H1 (cell line): ENCODE data around the gene DOCK10. TPM values are rescaled to one million over a fixed set of nuclear protein-coding genes. Genes with fewer than 3 reads are reported as not detected.

Source experiments
- CTCF ChIA-PET: fragments of 300-600 bp; sonication (Branson Sonifier 250); formaldehyde crosslinking; loops from one replicate; lab custom pipeline; 2021; ENCODE audit not compliant: partially characterized antibody; lab: Charles Lee
- POLR2A ChIA-PET: fragments of 300-600 bp; sonication (Branson Sonifier 250); formaldehyde crosslinking; loops from one replicate; lab custom pipeline; 2021; ENCODE audit warnings: inconsistent platforms; ENCODE audit not compliant: partially characterized antibody; lab: Charles Lee
- DNase-seq, 2 experiments: peaks; one replicate each; pipeline versions ENCODE4 v3.0.0 to v3.0.0-alpha.2; 2010 to 2022; ENCODE audit warnings: low spot score in 2 of 2, low read depth in 1 of 2, mixed read lengths in 1 of 2
- FAIRE-seq: peaks from 2 replicates; lab custom pipeline; 2011; peaks lifted over from hg19 to GRCh38; lab: Jason Lieb, UNC
- H2AFZ ChIP-seq: 2 replicates; pipeline ENCODE4 v1.8.1; 2012; ENCODE audit warnings: low read length, inconsistent platforms
- H2AK5ac ChIP-seq: 2 replicates; pipeline ENCODE4 v1.6.1; 2013; ENCODE audit warnings: low read depth, low read length
- H2BK120ac ChIP-seq: replicated peaks from 2 replicates; pipeline ENCODE3; 2013; ENCODE audit warnings: low read depth, low read length, inconsistent platforms
- H2BK12ac ChIP-seq: 2 replicates; pipeline ENCODE4 v1.6.1; 2013; ENCODE audit warnings: low read depth, low read length
- H2BK15ac ChIP-seq: 2 replicates; pipeline ENCODE4 v1.6.1; 2013; ENCODE audit warnings: low read length
- H2BK20ac ChIP-seq: 2 replicates; pipeline ENCODE4 v1.6.1; 2013; ENCODE audit warnings: low read length
- H2BK5ac ChIP-seq: 2 replicates; pipeline ENCODE4 v1.6.1; 2013; ENCODE audit warnings: low read depth, low read length
- H3K14ac ChIP-seq: 2 replicates; pipeline ENCODE4 v1.6.1; 2013; ENCODE audit warnings: inconsistent platforms; ENCODE audit not compliant: insufficient read length
- H3K18ac ChIP-seq: 2 replicates; pipeline ENCODE4 v1.6.1; 2013; ENCODE audit warnings: low read length; ENCODE audit errors: extremely low read depth
- H3K23ac ChIP-seq: 2 replicates; pipeline ENCODE4 v1.6.1; 2013; ENCODE audit warnings: inconsistent platforms; ENCODE audit not compliant: insufficient read length
- H3K23me2 ChIP-seq: 2 replicates; pipeline ENCODE4 v1.6.1; 2013; ENCODE audit warnings: low read depth, low read length
- H3K27ac ChIP-seq: 2 replicates; pipeline ENCODE4 v1.6.1; 2011; ENCODE audit warnings: low read depth, low read length, inconsistent platforms
- H3K27me3 ChIP-seq, 4 experiments: replicated peaks in 1 of 4; 1 replicate in 1 of 4; 2 replicates in 3 of 4; pipeline versions ENCODE4 v1.6.1 to v1.8.1; 2011 to 2013; ENCODE audit warnings: low read length in 3 of 4, mild to moderate bottlenecking in 3 of 4, inconsistent platforms in 2 of 4, mixed read lengths in 2 of 4, moderate library complexity in 1 of 4; ENCODE audit not compliant: control insufficient read depth in 3 of 4, insufficient read depth in 3 of 4; ENCODE audit errors: extremely low read depth in 1 of 4
- H3K36me3 ChIP-seq, 4 experiments: 2 replicates each; pipeline versions ENCODE4 v1.6.1 to v1.8.1; 2011 to 2013; ENCODE audit warnings: mild to moderate bottlenecking in 4 of 4, low read length in 3 of 4, moderate library complexity in 2 of 4, control low read depth in 1 of 4, inconsistent platforms in 1 of 4; ENCODE audit not compliant: insufficient read depth in 4 of 4, control insufficient read depth in 2 of 4
- H3K4ac ChIP-seq: replicated peaks from 2 replicates; pipeline ENCODE3; 2013; ENCODE audit warnings: low read length, low read depth, mixed read lengths, inconsistent platforms; ENCODE audit not compliant: insufficient read length
- H3K4me1 ChIP-seq, 4 experiments: replicated peaks in 1 of 4; 1 replicate in 1 of 4; 2 replicates in 3 of 4; pipeline versions ENCODE4 v1.6.1 to v1.8.1; 2011 to 2013; ENCODE audit warnings: low read length in 3 of 4, inconsistent platforms in 2 of 4, mixed read lengths in 1 of 4; ENCODE audit not compliant: insufficient read depth in 4 of 4, control insufficient read depth in 3 of 4
- H3K4me2 ChIP-seq, 2 experiments: 2 replicates each; pipeline versions ENCODE4 v1.6.1 to v1.8.1; 2011 to 2013; ENCODE audit warnings: low read depth in 2 of 2, low read length in 2 of 2, control low read depth in 1 of 2, inconsistent platforms in 1 of 2, mild to moderate bottlenecking in 1 of 2; ENCODE audit not compliant: insufficient read depth in 1 of 2
- H3K4me3 ChIP-seq, 4 experiments: fragments of 200-600, 300-600 bp in 1 of 4; sonication (generic), shearing (Covaris generic), sonication (Bioruptor Twin) in 1 of 4; 2 replicates each; pipeline versions ENCODE4 v1.5.1 to v1.8.1; 2011 to 2016; ENCODE audit warnings: low read length in 4 of 4, low read depth in 3 of 4, control low read depth in 2 of 4, inconsistent platforms in 2 of 4, mild to moderate bottlenecking in 2 of 4, mixed read lengths in 1 of 4, moderate library complexity in 1 of 4; ENCODE audit not compliant: insufficient read depth in 2 of 4; ENCODE audit errors: extremely low read depth in 1 of 4
- H3K56ac ChIP-seq: replicated peaks from 2 replicates; pipeline ENCODE3; 2013; ENCODE audit warnings: low read depth, mild to moderate bottlenecking, mixed read lengths, low read length, inconsistent platforms; ENCODE audit not compliant: insufficient read length
- H3K79me1 ChIP-seq: 2 replicates; pipeline ENCODE4 v1.6.1; 2013; ENCODE audit warnings: low read depth, low read length, control low read depth
- H3K79me2 ChIP-seq, 2 experiments: 2 replicates each; pipeline versions ENCODE4 v1.6.1 to v1.8.1; 2012 to 2013; ENCODE audit warnings: low read length in 2 of 2, mild to moderate bottlenecking in 2 of 2, inconsistent platforms in 1 of 2; ENCODE audit not compliant: insufficient read depth in 2 of 2, control insufficient read depth in 1 of 2
- H3K9ac ChIP-seq, 4 experiments: replicated peaks in 1 of 4; 1 replicate in 1 of 4; 2 replicates in 3 of 4; pipeline versions ENCODE4 v1.6.1 to v1.8.1; 2011 to 2013; ENCODE audit warnings: low read depth in 3 of 4, low read length in 3 of 4, control low read depth in 2 of 4, mild to moderate bottlenecking in 2 of 4, moderate library complexity in 2 of 4, inconsistent platforms in 1 of 4; ENCODE audit errors: extremely low read depth in 1 of 4
- H3K9me3 ChIP-seq, 2 experiments: 2 replicates each; pipeline versions ENCODE4 v1.6.1 to v1.8.1; 2012 to 2013; ENCODE audit warnings: mild to moderate bottlenecking in 2 of 2, moderate library complexity in 2 of 2, control low read depth in 1 of 2, inconsistent platforms in 1 of 2, low read depth in 1 of 2, low read length in 1 of 2, mixed read lengths in 1 of 2; ENCODE audit not compliant: insufficient read depth in 2 of 2
- H4K20me1 ChIP-seq, 2 experiments: replicated peaks in 1 of 2; 2 replicates each; pipeline versions ENCODE3 to v1.8.1; 2011 to 2013; ENCODE audit warnings: inconsistent platforms in 2 of 2, low read length in 2 of 2, mild to moderate bottlenecking in 1 of 2; ENCODE audit not compliant: insufficient read depth in 2 of 2, control insufficient read depth in 1 of 2
- H4K5ac ChIP-seq: 2 replicates; pipeline ENCODE4 v1.6.1; 2013; ENCODE audit warnings: low read length, low read depth, mixed read lengths, inconsistent platforms; ENCODE audit not compliant: insufficient read length
- H4K8ac ChIP-seq: 2 replicates; pipeline ENCODE4 v1.8.0; 2013; ENCODE audit warnings: mild to moderate bottlenecking, moderate library complexity, low read length, inconsistent platforms; ENCODE audit not compliant: insufficient read depth; ENCODE audit errors: extremely low read depth
- H4K91ac ChIP-seq: replicated peaks from 2 replicates; pipeline ENCODE3; 2013; ENCODE audit warnings: low read length, mixed read lengths, inconsistent platforms; ENCODE audit not compliant: insufficient read length
- ASH2L ChIP-seq: fragments of 200-600, 300-600 bp; sonication (generic); IDR thresholded peaks from one replicate; pipeline ENCODE4 v1.7.1; 2017; ENCODE audit warnings: low read length
- ATF3 ChIP-seq: IDR thresholded peaks from 2 replicates; pipeline ENCODE4 v1.6.1; 2011; ENCODE audit warnings: low read depth, mild to moderate bottlenecking, low read length; ENCODE audit not compliant: insufficient read depth
- BACH1 ChIP-seq: IDR thresholded peaks from 2 replicates; pipeline ENCODE4 v1.6.1; 2012; ENCODE audit warnings: low read length, improper control_type of control experiment
- CBX5 ChIP-seq: fragments of 300-800, 300-1000 bp; sonication (generic); IDR thresholded peaks from 2 replicates; pipeline ENCODE4 v1.7.1; 2016; ENCODE audit warnings: antibody characterized with exemption, low read length, low read depth
- CHD2 ChIP-seq: IDR thresholded peaks from 2 replicates; pipeline ENCODE4 v1.6.1; 2012; ENCODE audit warnings: low read length, improper control_type of control experiment
- CREB1 ChIP-seq: IDR thresholded peaks from 2 replicates; pipeline ENCODE4 v1.6.1; 2012; ENCODE audit warnings: inconsistent platforms
- EGR1 ChIP-seq: IDR thresholded peaks from 2 replicates; pipeline ENCODE4 v1.6.1; 2011; ENCODE audit warnings: low read depth, low read length, borderline replicate concordance
- JUND ChIP-seq: IDR thresholded peaks from 2 replicates; pipeline ENCODE4 v1.6.1; 2011; ENCODE audit warnings: mild to moderate bottlenecking, improper control_type of control experiment, low read length
- NANOG ChIP-seq: IDR thresholded peaks from 2 replicates; pipeline ENCODE4 v1.6.1; 2011; ENCODE audit warnings: low read length, low read depth, mild to moderate bottlenecking, inconsistent platforms; ENCODE audit not compliant: insufficient read depth, poor library complexity, severe bottlenecking
- NRF1 ChIP-seq: IDR thresholded peaks from 2 replicates; pipeline ENCODE4 v1.6.1; 2011; ENCODE audit warnings: mild to moderate bottlenecking, low read depth, low read length, improper control_type of control experiment
- PHF8 ChIP-seq: fragments of 200-600 bp; sonication (generic); conservative IDR thresholded peaks from 2 replicates; pipeline ENCODE4 v1.7.1; 2012; ENCODE audit warnings: low read depth, mild to moderate bottlenecking, inconsistent platforms, low read length, moderate library complexity
- SAP30 ChIP-seq: fragments of 300-600 bp; sonication (generic); IDR thresholded peaks from 2 replicates; pipeline ENCODE4 v1.7.1; 2012; ENCODE audit warnings: low read length, moderate library complexity, mild to moderate bottlenecking, inconsistent platforms; ENCODE audit not compliant: insufficient read depth, insufficient replicate concordance
- TCF12 ChIP-seq: IDR thresholded peaks from 2 replicates; pipeline ENCODE4 v1.6.1; 2011; ENCODE audit warnings: low read depth, mild to moderate bottlenecking, low read length
- USF2 ChIP-seq: IDR thresholded peaks from 2 replicates; pipeline ENCODE4 v1.6.1; 2011; ENCODE audit warnings: low read length, improper control_type of control experiment
- WGBS, 2 experiments: shearing (Covaris generic) in 1 of 2; methylation state at CpG; one replicate each; pipeline versions ENCODE4 v1.1.6 to v1.1.7; 2013 to 2015; ENCODE audit warnings: low lambda C conversion rate in 2 of 2, mixed read lengths in 2 of 2, inconsistent platforms in 1 of 2, low coverage in 1 of 2, missing lambda C conversion rate in 1 of 2; ENCODE audit not compliant: insufficient replicate concordance in 2 of 2, insufficient coverage in 1 of 2, insufficient read length in 1 of 2; ENCODE audit errors: extremely low coverage in 1 of 2, missing lambda C conversion rate in 1 of 2; 5-methylcytosine and 5-hydroxymethylcytosine counted together
- polyA plus RNA-seq, 7 experiments: library from polyadenylated mRNA; depleted of rRNA in 3 of 7; stranded (reverse) in 5 of 7; unstranded in 2 of 7; fragments of >200 nt in 5 of 7; fragments of 200-250 nt in 2 of 7; gene quantifications; 1 replicate in 5 of 7; 2 replicates in 1 of 7; 4 replicates in 1 of 7; pipeline versions ENCODE4 v1.2.1 to v1.2.3, GENCODE V29; 2011 to 2013; ENCODE audit warnings: missing spikeins in 2 of 7, mixed read lengths in 2 of 7
- total RNA-seq: library from RNA; stranded (reverse); fragmentation: NEBNext Ultra II Directional; extraction: Animal tissue kit (Norgen Biotek cat#: 25700); gene quantifications from 2 replicates; pipeline ENCODE4 v1.2.1, GENCODE V29; 2021

The DOCK10 gene
- total and polyA plus RNA-seq, 2 of the 8 experiments (the other 6 are each of a cell fraction or from before 2014, with no cell fraction given): 0.33 to 1.6 TPM

GRCh38 chr2:224780106-224780505 lies 262.2 kb downstream of the DOCK10 start:
- DNase-seq (no peak), FAIRE-seq (no peak)
- Histone ChIP-seq H2BK20ac (no peak overlapping the region), H3K18ac (no peak overlapping the region), H3K4me2 (no peak overlapping the region), H3K4me1 (no peaks in the 10 kb centered on the region), H2BK120ac (no peak overlapping the region), H3K23ac (no peak overlapping the region), H3K9me3 (no peaks in the 10 kb centered on the region), H2BK15ac (no peak overlapping the region), H3K79me2 (no peaks in the 10 kb centered on the region), H2AK5ac (no peak overlapping the region), H3K23me2 (no peaks in the 10 kb centered on the region), H3K79me1 (no peaks in the 10 kb centered on the region), H3K56ac (no peak overlapping the region), H3K9ac (no peak overlapping the region), H4K20me1 (no peaks in the 10 kb centered on the region), H3K14ac (no peak overlapping the region), H3K27ac (no peak overlapping the region), H4K91ac (no peak overlapping the region), H4K5ac (no peak overlapping the region), H3K27me3 (no peaks in the 10 kb centered on the region), H3K4ac (no peak overlapping the region), H2BK12ac (no peak overlapping the region), H3K4me3 (no peak overlapping the region), H4K8ac (no peak overlapping the region), H2AFZ (no peak overlapping the region), H3K36me3 (no peaks in the 10 kb centered on the region), H2BK5ac (no peak overlapping the region)
- 78% methylated on average over 2 of the region's 2 CpGs; no CpG with 5 or more reads in 1 of the 2 experiments for WGBS, 2 experiments
- POLR2A ChIA-PET: no interaction called here
- CTCF ChIA-PET: interaction anchor here (0.5 to 1.7 kb wide), 6 partner anchors 16 to 838 kb away, joined by 3 to 5 read pairs (median 3); no protein-coding TSS in a partner anchor
- TF ChIP-seq CHD2 (no peak), PHF8 (no peak), EGR1 (no peak), JUND (no peak), CREB1 (no peak), NRF1 (no peak), ATF3 (no peak), SAP30 (no peak), ASH2L (no peak), BACH1 (no peak), TCF12 (no peak), CBX5 (no peak), NANOG (no peak), USF2 (no peak)
